AG04450 (cell line): ENCODE data around the gene RIC8B. TPM values are rescaled to one million over a fixed set of nuclear protein-coding genes. Genes with fewer than 3 reads are reported as not detected.

ENCODE experiments used
- CTCF ChIA-PET: fragments of 300-600, 350-600 bp; formaldehyde crosslinking; extraction: SDS; loops from one replicate; lab custom pipeline; 2022; ENCODE audit warnings: antibody characterized with exemption, inconsistent platforms; lab: Charles Lee
- POLR2A ChIA-PET: fragments of 350-600 bp; formaldehyde crosslinking; extraction: SDS; loops from one replicate; lab custom pipeline; 2021; ENCODE audit warnings: antibody characterized with exemption, inconsistent platforms; lab: Yijun Ruan, JAX
- DNase-seq: peaks from one replicate; pipeline ENCODE4 v3.0.0-alpha.2; 2011; ENCODE audit warnings: low read depth, low spot score
- H3K27ac ChIP-seq: one replicate; pipeline ENCODE4 v1.5.1; 2012; ENCODE audit warnings: low read depth, low read length, control low read depth
- H3K27me3 ChIP-seq: one replicate; pipeline ENCODE4 v1.6.0; 2012; ENCODE audit warnings: low read length; ENCODE audit not compliant: control insufficient read depth, insufficient read depth
- H3K4me3 ChIP-seq: 2 replicates; pipeline ENCODE4 v1.5.1; 2011; ENCODE audit warnings: mild to moderate bottlenecking, low read depth, low read length, control low read depth
- H3K9me3 ChIP-seq: 2 replicates; pipeline ENCODE4 v1.5.1; 2012; ENCODE audit warnings: low read length; ENCODE audit not compliant: control insufficient read depth, insufficient read depth
- CTCF ChIP-seq: IDR thresholded peaks from 2 replicates; pipeline ENCODE4 v1.5.1; 2011; ENCODE audit warnings: low read depth, low read length, control low read depth, inconsistent platforms
- polyA plus RNA-seq: library from polyadenylated mRNA; depleted of rRNA; stranded (reverse); fragments of >200 nt; gene quantifications from 2 replicates; pipeline ENCODE4 v1.2.3, GENCODE V29; 2011

Gene RIC8B
- polyA plus RNA-seq, 1 experiment = 11.2 TPM

- TF ChIP-seq CTCF = no peak
- DNase-seq = no peak
- ChIA-PET CTCF (no interaction called here), POLR2A (no interaction called here)
- Histone ChIP-seq H3K9me3 (no peaks in the 10 kb centered on the region), H3K4me3 (no peak overlapping the region), H3K27ac (no peak overlapping the region), H3K27me3 (no peaks in the 10 kb centered on the region)
Measured at GRCh38 chr12:106758349-106759110, 16.0 kb upstream of the RIC8B start.

- TF ChIP-seq CTCF = no peak
- H3K9me3 ChIP-seq = no peaks in the 10 kb centered on the region
- H3K27me3 ChIP-seq = no peaks in the 10 kb centered on the region
- H3K4me3 ChIP-seq = no peak overlapping the region
- DNase-seq = no peak
- no peak overlapping the region for H3K27ac ChIP-seq
- CTCF ChIA-PET = no interaction called here
- POLR2A ChIA-PET = no interaction called here
Measured at GRCh38 chr12:106759526-106760183, 14.8 kb upstream of the RIC8B start.

- no peaks in the 10 kb centered on the region for H3K9me3 ChIP-seq
- TF ChIP-seq CTCF = no peak
- no peak overlapping the region for H3K27ac ChIP-seq
- no peaks in the 10 kb centered on the region for H3K27me3 ChIP-seq
- POLR2A ChIA-PET = no interaction called here
- H3K4me3 ChIP-seq = no peak overlapping the region
- CTCF ChIA-PET = no interaction called here
- DNase-seq = no peak
Measured at GRCh38 chr12:106760184-106760531, 14.3 kb upstream of the RIC8B start.

GRCh38 chr12:106764220-106764619 lies 10.3 kb upstream of the RIC8B start:
- H3K27ac ChIP-seq = no peak overlapping the region
- ChIA-PET POLR2A (no interaction called here), CTCF (no interaction called here)
- H3K27me3 ChIP-seq = no peaks in the 10 kb centered on the region
- DNase-seq = no peak
- no peaks in the 10 kb centered on the region for H3K9me3 ChIP-seq
- H3K4me3 ChIP-seq = no peak overlapping the region
- no peak for TF ChIP-seq CTCF

- no peak overlapping the region for H3K27ac ChIP-seq
- POLR2A ChIA-PET = interaction anchor here (0.8 kb wide), 1 partner anchor 76 kb away, joined by 3 read pairs; no protein-coding TSS in a partner anchor
Measured at GRCh38 chr12:106764738-106765137, 9.7 kb upstream of the RIC8B start.

More at GRCh38 chr12:106764738-106765137, 9.7 kb upstream of the RIC8B start:
- Histone ChIP-seq H3K9me3 (no peaks in the 10 kb centered on the region), H3K4me3 (no peak overlapping the region), H3K27me3 (no peaks in the 10 kb centered on the region)
- DNase-seq = no peak
- TF ChIP-seq CTCF = no peak
- CTCF ChIA-PET = interaction anchor here (1.6 kb wide), 1 partner anchor 155 kb away, joined by 6 read pairs; no protein-coding TSS in a partner anchor
